NCI-H526 treated with DMSO at 0.1 percent for 48 hours (cell line): Measurements from ENCODE around the gene CERK.
A peak's percentile ranks its signal among the peaks of the same experiment; 100 is the strongest.

Experiments used
- DNase-seq: peaks from one replicate; lab custom pipeline; 2025; lab: John Stamatoyannopoulos, UW

The CERK gene

GRCh38 chr22:46731246-46732040 lies 6.6 kb downstream of the CERK start:
- DNase-seq: peak; percentile 3

- DNase-seq: no peak
Measured at GRCh38 chr22:46730568-46731245, 7.3 kb downstream of the CERK start.

GRCh38 chr22:46728470-46728869 lies 9.6 kb downstream of the CERK start:
- DNase-seq: no peak

DNA sequence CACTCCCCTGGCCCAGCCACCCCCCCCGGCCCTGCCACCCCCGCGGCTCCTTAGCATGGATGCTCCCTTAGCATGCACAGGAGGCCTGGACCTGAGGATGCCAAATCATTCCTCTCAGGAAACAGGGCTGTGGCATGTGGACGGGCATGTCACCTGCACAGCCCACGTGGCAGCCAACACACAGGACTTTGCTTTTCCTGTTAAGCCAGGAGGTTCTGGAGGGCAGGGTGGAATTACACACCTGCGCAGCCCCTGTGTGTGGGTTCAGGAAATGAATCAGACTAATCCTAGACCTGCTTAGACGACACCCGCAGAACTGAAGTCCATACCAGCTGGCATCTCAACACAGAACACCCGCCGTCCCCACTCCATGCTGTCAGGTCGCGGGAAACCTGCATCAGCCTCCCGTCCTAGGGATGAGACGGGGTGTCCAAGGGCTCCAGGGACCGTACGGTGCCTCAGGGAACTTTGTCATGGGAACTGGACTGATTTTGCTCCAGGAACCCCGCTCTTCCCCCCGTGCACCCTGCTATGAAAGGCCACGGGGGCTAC lies 10.2 kb downstream of the CERK start:
- no peak for DNase-seq

DNA sequence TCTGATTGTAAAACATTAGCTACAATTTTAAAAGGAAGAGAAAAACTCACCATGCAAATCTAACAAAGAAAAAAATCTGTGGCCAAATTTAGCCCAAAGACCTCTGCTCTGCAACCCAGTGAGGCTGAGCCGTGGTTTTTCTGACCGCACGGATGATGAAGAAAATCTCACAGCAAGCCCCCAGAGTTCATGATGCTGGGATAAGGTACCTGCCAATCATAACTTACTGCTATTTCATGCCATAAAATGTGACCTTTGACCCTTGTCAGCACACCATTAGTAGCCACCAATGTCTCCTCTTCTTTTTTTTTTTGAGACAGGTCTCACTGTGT lies 11.1 kb downstream of the CERK start:
- no peak for DNase-seq

- peak; percentile 14 for DNase-seq
Measured at GRCh38 chr22:46726066-46726985, 11.7 kb downstream of the CERK start.

DNA sequence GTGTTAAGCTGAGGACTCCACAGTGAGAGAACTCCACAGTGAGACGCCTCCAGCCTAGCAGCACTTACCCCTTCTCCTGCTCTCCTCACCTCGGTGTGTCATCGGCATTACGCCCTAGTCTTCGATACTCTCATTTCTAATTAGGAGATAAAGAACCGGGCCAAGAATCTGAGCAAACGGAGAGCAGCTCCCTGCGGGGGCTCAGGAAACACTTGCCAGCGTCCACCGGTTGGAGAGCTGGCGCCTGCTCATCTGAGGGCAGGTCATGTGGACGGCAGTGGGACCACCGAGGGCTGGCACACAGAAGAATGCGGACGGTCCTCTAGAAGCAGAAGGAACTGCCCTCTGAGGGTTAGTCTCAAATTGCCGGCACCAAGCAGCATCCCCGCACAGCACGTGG lies 13.0 kb downstream of the CERK start:
- no peak for DNase-seq

DNA sequence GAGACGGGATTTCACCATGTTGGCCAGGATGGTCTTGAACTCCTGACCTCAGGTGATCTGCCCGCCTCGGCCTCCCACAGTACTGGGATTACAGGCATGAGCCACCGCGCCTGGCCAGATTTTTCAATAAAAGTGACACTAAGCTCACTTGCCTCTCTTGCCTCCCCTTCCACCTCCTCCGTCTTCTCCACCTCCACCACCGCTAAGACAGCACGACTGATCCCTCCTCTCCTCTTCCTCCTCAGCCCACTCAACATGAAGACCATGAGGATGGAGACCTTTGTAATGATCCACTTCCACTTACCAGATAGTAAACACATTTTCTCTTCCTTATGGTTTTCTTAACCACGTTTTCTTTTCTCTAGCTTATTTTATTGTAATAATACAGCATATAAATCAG lies 14.2 kb downstream of the CERK start:
- DNase-seq: no peak

DNA sequence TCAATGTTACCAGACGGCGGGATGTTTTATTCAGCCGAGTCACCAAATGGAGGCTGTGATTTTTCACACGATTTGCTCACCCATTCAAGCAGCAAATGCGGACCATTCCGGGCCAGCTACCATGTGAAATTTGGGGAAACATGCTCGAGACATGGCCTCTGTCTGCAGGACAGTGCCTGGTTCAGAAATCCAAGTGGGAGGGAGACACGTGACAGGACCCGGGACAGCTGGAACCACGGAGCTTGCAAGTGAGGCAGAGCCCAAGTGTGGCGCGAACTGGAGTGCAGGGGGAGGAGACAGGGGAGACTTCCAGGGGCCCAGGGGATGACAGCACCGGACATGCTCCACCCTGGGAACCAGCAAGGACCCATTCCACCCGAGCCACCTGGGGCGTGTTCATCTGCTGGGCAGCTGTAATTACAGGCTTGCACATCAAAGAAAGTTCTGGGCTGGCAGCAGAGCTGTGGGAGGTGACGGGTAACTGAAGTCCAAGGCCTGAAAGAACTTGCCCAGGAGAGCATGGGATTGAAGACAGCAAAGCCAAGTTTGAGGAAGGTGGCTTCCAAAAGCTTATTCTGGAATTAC lies 16.5 kb downstream of the CERK start:
- no peak for DNase-seq

- no peak for DNase-seq
Measured at GRCh38 chr22:46719921-46720320, 18.1 kb downstream of the CERK start.

GRCh38 chr22:46714550-46714949 lies 23.5 kb downstream of the CERK start:
- DNase-seq: no peak

DNA sequence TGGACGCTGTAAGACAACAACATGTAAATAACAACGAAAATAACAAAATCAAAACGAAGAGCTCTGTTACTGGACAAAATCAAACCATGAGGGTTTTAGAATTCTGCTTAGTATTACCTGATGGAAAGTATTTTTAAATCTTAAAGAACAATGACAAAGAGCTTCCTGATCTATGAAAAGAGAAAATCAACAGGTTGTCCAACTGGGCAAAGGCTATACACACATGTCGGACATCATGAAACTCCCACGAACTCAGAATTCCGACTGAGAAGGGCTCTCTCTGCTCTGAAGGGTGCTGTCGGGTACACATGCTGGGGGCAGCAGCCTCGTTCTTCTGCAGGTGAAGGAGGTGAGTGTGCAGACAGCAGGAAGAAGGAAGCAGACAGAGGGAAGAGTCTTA lies 25.8 kb downstream of the CERK start:
- DNase-seq: no peak

- DNase-seq: peak; percentile 32
Measured at GRCh38 chr22:46710806-46711205, 27.2 kb downstream of the CERK start.

DNA sequence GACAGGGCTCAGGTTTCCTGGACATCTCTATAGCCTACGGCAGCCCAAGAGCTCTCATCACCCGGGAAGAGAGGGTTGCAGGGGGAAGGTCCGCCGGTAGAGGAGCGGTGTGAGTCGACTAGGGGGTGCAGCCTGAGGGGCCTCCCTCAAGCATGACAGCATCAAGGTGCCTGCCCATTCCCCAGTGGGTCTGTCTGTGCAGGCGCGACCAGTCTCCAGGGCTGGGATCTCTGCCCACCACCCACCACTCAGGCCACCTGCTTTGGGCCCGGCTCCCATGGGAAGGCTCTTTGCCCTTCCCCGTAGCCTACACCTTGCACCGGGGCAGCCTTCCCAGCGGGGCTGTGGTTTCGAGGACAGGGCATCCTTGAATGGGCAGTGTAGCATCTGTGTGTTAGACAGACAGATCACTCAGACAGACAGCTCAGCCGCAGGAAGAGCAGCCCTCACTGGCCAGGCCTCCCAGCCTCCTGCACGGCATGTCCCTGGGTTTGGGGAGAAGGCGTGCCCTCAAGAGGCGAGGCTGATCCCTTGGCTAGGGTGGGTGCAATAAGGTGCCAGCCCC lies 29.2 kb downstream of the CERK start:
- no peak for DNase-seq

GRCh38 chr22:46707827-46708570 lies 30.1 kb downstream of the CERK start:
- DNase-seq: no peak

DNA sequence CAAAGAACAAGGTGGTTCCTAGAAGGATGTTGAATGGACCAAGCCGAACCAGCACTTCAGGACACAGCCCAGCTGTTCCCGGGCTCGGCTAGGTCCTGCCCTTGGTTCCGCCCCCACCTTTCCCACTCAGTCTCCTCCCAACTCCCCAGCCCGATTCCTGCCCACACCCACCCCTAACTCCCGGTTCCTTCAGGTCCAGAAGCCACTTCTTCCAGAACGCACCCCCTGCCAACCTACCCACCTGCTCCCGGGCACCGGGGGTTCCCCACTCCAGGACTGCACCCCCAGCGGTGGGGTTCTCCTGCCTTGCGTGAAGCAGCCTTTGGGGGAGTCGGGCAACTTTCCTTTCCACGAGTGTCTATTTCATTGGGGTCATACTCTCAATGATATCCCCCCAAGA lies 30.7 kb downstream of the CERK start:
- no peak for DNase-seq

DNA sequence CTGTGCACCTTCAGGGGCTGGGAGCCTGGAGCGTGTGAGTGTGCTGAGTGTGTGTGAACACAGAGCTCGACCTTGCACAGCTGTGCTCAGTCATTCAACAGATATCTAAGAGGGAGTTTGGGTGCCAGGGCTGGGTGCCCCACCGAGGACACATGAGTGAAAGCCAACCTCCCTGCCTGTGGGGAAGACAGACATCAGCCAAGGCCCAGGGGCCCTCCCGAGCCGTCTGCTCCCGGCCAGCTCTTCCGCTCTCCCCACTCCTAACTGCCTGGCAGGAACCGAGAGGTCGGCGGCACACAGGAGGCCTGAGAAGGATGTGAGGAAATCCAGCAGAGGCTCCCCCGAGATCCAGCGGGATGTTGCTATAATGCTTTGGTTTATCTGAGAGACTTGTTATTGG lies 32.0 kb downstream of the CERK start:
- DNase-seq: no peak

DNA sequence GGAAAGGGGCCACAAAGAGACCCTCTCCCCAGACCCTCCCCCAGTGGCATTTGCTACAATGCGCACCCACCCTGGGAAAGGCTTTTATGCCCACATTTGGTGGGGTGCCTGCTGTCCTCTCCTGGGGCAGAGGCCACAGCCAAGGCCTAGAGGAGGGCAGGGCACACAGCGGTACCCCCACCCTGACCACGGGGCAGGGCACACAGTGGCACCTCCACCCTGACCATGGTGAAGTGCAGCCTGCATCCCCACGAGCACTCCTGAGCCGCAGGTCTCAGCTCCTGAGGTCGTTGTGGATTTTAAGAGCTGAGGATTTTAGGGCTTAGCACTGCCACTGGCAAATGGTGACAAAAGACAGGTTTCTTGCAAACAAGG lies 34.1 kb downstream of the CERK start:
- DNase-seq: no peak

- no peak for DNase-seq
Measured at GRCh38 chr22:46703171-46703995, 34.7 kb downstream of the CERK start.

GRCh38 chr22:46701262-46701661 lies 36.8 kb downstream of the CERK start:
- no peak for DNase-seq
